ENCODE measurements around the gene NAGA.
A peak's percentile ranks its signal among the peaks of the same experiment; 100 is the strongest.
"Not testable (repeated sequence)": the region's sequence is repeated elsewhere in the genome, so short reads cannot be mapped to it uniquely, and the experiment has no call there.

Gene NAGA

GRCh38 chr22:42074846-42075676, 4.4 kb upstream of the NAGA start:
- DNase-seq (ENCODE audit: low read depth) = no peak

GRCh38 chr22:42074132-42074811, 3.7 kb upstream of the NAGA start, which contains the start of gene PHETA2:
Gene PHETA2, plus strand, starts transcription at chr22:42074248. Its CDS starts 3,046 bp downstream, at chr22:42077294.
- DNase-seq (ENCODE audit: low read depth) = peak; percentile 52

GRCh38 chr22:42073621-42074041, 3.0 kb upstream of the NAGA start:
- no peak for DNase-seq (ENCODE audit: low read depth)

GRCh38 chr22:42072606-42073330, 2.2 kb upstream of the NAGA start:
- DNase-seq (ENCODE audit: low read depth) = no peak

- DNase-seq (ENCODE audit: low read depth) = not testable (repeated sequence)
Measured at GRCh38 chr22:42071508-42071907, 896 bp upstream of the NAGA start.

GRCh38 chr22:42069801-42070516, 653 bp downstream of the NAGA start:
- DNase-seq (ENCODE audit: low read depth) = no peak

GRCh38 chr22:42068291-42068690, 2.3 kb downstream of the NAGA start:
- no peak for DNase-seq (ENCODE audit: low read depth)

GRCh38 chr22:42067671-42068251, 2.9 kb downstream of the NAGA start:
- no peak for DNase-seq (ENCODE audit: low read depth)

GRCh38 chr22:42066937-42067336, 3.7 kb downstream of the NAGA start:
- no peak for DNase-seq (ENCODE audit: low read depth)

- DNase-seq (ENCODE audit: low read depth) = no peak
Measured at GRCh38 chr22:42066126-42066761, 4.4 kb downstream of the NAGA start.

- no peak for DNase-seq (ENCODE audit: low read depth)
Measured at GRCh38 chr22:42065438-42066125, 5.0 kb downstream of the NAGA start.

GRCh38 chr22:42064629-42065028, 6.0 kb downstream of the NAGA start:
- no peak for DNase-seq (ENCODE audit: low read depth)

GRCh38 chr22:42062506-42063170, 8.0 kb downstream of the NAGA start:
- no peak for DNase-seq (ENCODE audit: low read depth)

GRCh38 chr22:42061041-42061440, 9.6 kb downstream of the NAGA start:
- DNase-seq (ENCODE audit: low read depth) = no peak

- no peak for DNase-seq (ENCODE audit: low read depth)
Measured at GRCh38 chr22:42060489-42060888, 10.1 kb downstream of the NAGA start.

- DNase-seq (ENCODE audit: low read depth) = no peak
Measured at GRCh38 chr22:42056757-42057511, 13.7 kb downstream of the NAGA start.

- DNase-seq (ENCODE audit: low read depth) = no peak
Measured at GRCh38 chr22:42052765-42053164, 17.8 kb downstream of the NAGA start.

- DNase-seq (ENCODE audit: low read depth) = no peak
Measured at GRCh38 chr22:42050641-42051180, 19.9 kb downstream of the NAGA start.

- no peak for DNase-seq (ENCODE audit: low read depth)
Measured at GRCh38 chr22:42041784-42042183, 28.8 kb downstream of the NAGA start.

Measured in activated T-helper 1 cell treated with Interleukin-2 at 50 U/mL for 16 hours (primary cell).